Mesenchymal stem cell (in vitro differentiated cells and primary cell): ENCODE data around the gene RSPH1.
A peak's percentile ranks its signal among the peaks of the same experiment; 100 is the strongest.

ENCODE experiments used
- DNase-seq: peaks from one replicate; pipeline ENCODE4 v3.0.0-alpha.2; 2013
- H2AFZ ChIP-seq: one replicate; pipeline ENCODE4 v1.6.1; 2013; ENCODE audit warnings: low read depth, mild to moderate bottlenecking, control low read depth, inconsistent platforms, low read length, moderate library complexity
- H2AK5ac ChIP-seq: 2 replicates; pipeline ENCODE4 v1.6.1; 2013; ENCODE audit warnings: low read length, moderate library complexity, mild to moderate bottlenecking, inconsistent platforms; ENCODE audit not compliant: severe bottlenecking
- H2BK120ac ChIP-seq: one replicate; pipeline ENCODE4 v1.6.1; 2013; ENCODE audit warnings: low read depth, mild to moderate bottlenecking, inconsistent platforms, low read length, moderate library complexity
- H2BK12ac ChIP-seq, 2 experiments: one replicate each; pipeline ENCODE4 v1.6.1; 2013; ENCODE audit warnings: inconsistent platforms in 2 of 2, low read length in 2 of 2, mild to moderate bottlenecking in 2 of 2, moderate library complexity in 2 of 2, control low read depth in 1 of 2
- H2BK15ac ChIP-seq: one replicate; pipeline ENCODE4 v1.6.1; 2013; ENCODE audit warnings: mild to moderate bottlenecking, low read depth, inconsistent platforms; ENCODE audit not compliant: poor library complexity, severe bottlenecking
- H2BK5ac ChIP-seq: 2 replicates; pipeline ENCODE4 v1.6.1; 2013; ENCODE audit warnings: low read depth, mild to moderate bottlenecking, low read length, control low read depth, inconsistent platforms; ENCODE audit not compliant: poor library complexity, severe bottlenecking
- H3K14ac ChIP-seq, 2 experiments: one replicate each; pipeline ENCODE4 v1.6.1; 2013; ENCODE audit warnings: inconsistent platforms in 2 of 2, low read length in 2 of 2, control low read depth in 1 of 2, mild to moderate bottlenecking in 1 of 2, moderate library complexity in 1 of 2
- H3K18ac ChIP-seq, 2 experiments: one replicate each; pipeline ENCODE4 v1.6.1; 2013; ENCODE audit warnings: inconsistent platforms in 2 of 2, low read length in 2 of 2, control low read depth in 1 of 2, low read depth in 1 of 2, mild to moderate bottlenecking in 1 of 2
- H3K23ac ChIP-seq, 2 experiments: one replicate each; pipeline ENCODE4 v1.6.1; 2013; ENCODE audit warnings: inconsistent platforms in 2 of 2, low read length in 2 of 2, mild to moderate bottlenecking in 2 of 2, moderate library complexity in 2 of 2, control low read depth in 1 of 2
- H3K27ac ChIP-seq: 2 replicates; pipeline ENCODE4 v1.5.1; 2013; ENCODE audit warnings: mild to moderate bottlenecking, moderate library complexity, low read length, control low read depth, inconsistent platforms; ENCODE audit not compliant: poor library complexity, severe bottlenecking
- H3K27me3 ChIP-seq, 2 experiments: 2 replicates each; pipeline versions ENCODE4 v1.6.1 to v1.7.0; 2013; ENCODE audit warnings: low read length in 2 of 2, mild to moderate bottlenecking in 2 of 2, moderate library complexity in 2 of 2, control low read depth in 1 of 2, inconsistent platforms in 1 of 2; ENCODE audit not compliant: control insufficient read depth in 1 of 2, insufficient read depth in 1 of 2
- H3K36me3 ChIP-seq, 2 experiments: 2 replicates each; pipeline versions ENCODE4 v1.6.1 to v1.7.0; 2013; ENCODE audit warnings: low read length in 2 of 2, control low read depth in 1 of 2, inconsistent platforms in 1 of 2, low read depth in 1 of 2, mild to moderate bottlenecking in 1 of 2; ENCODE audit not compliant: insufficient read depth in 2 of 2, control insufficient read depth in 1 of 2
- H3K4ac ChIP-seq, 2 experiments: one replicate each; pipeline ENCODE4 v1.6.1; 2013; ENCODE audit warnings: inconsistent platforms in 2 of 2, low read length in 2 of 2, mild to moderate bottlenecking in 2 of 2, moderate library complexity in 2 of 2, control low read depth in 1 of 2, low read depth in 1 of 2
- H3K4me1 ChIP-seq: 2 replicates; pipeline ENCODE4 v1.6.1; 2013; ENCODE audit warnings: low read depth, low read length, control low read depth; ENCODE audit not compliant: control insufficient read depth, insufficient read depth
- H3K4me2 ChIP-seq: 2 replicates; pipeline ENCODE4 v1.6.1; 2013; ENCODE audit warnings: low read length, mild to moderate bottlenecking, inconsistent platforms; ENCODE audit not compliant: poor library complexity, severe bottlenecking
- H3K4me3 ChIP-seq, 2 experiments: 2 replicates each; pipeline versions ENCODE4 v1.5.1 to v1.7.0; 2013; ENCODE audit warnings: low read length in 2 of 2, mild to moderate bottlenecking in 2 of 2, control low read depth in 1 of 2, low read depth in 1 of 2; ENCODE audit not compliant: insufficient read depth in 1 of 2
- H3K79me1 ChIP-seq: replicated peaks from 2 replicates; pipeline ENCODE4 v1.6.1; 2013; ENCODE audit warnings: mild to moderate bottlenecking, control low read depth, low read length, inconsistent platforms; ENCODE audit not compliant: poor library complexity, severe bottlenecking
- H3K9ac ChIP-seq: 2 replicates; pipeline ENCODE4 v1.7.0; 2013; ENCODE audit warnings: mild to moderate bottlenecking, low read length, moderate library complexity
- H3K9me3 ChIP-seq: 2 replicates; pipeline ENCODE4 v1.7.0; 2013; ENCODE audit warnings: mild to moderate bottlenecking, low read length; ENCODE audit not compliant: control insufficient read depth
- H4K8ac ChIP-seq: one replicate; pipeline ENCODE4 v1.6.1; 2013; ENCODE audit warnings: inconsistent platforms, mild to moderate bottlenecking, low read length, moderate library complexity
- H4K91ac ChIP-seq: one replicate; pipeline ENCODE4 v1.6.1; 2013; ENCODE audit warnings: mild to moderate bottlenecking, low read length, inconsistent platforms
- WGBS: methylation state at CpG from one replicate; pipeline ENCODE4 v1.1.7; 2013; ENCODE audit warnings: mixed read lengths; 5-methylcytosine and 5-hydroxymethylcytosine counted together

The RSPH1 gene

DNA sequence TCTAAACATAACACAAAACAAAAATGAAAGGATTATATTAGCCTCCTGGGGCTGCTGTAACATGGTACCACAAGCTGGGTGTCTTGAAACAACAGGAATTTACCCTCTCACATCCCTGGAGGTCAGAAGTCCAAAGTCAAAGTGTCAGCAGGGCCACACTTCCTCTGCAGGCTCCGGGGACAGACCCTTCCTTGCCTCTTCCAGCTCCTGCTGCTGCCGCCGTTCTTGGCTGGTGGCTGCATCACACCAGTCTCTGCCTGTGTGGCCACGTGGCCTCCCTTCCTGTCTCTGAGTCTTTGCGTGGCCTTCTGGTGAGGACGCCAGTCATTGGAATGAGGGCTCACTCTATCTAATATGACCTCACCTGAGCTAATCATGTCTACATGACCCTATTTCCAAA is 25.8 kb upstream of the RSPH1 start:
- H3K23ac ChIP-seq = no peak overlapping the region
- H2AFZ ChIP-seq = no peak overlapping the region
- H3K18ac ChIP-seq = no peak overlapping the region
- H3K27me3 ChIP-seq = peaks cover 0 to 5% of the 10 kb centered on the region in 2 experiments
- H2BK5ac ChIP-seq = no peak overlapping the region
- no peak overlapping the region for H3K9ac ChIP-seq
- H3K4me3 ChIP-seq = no peak overlapping the region
- peaks cover 30% of the 10 kb centered on the region for H3K4me1 ChIP-seq
- H4K8ac ChIP-seq = no peak overlapping the region
- H3K14ac ChIP-seq = peak overlapping the region in 1 of 2 experiments; percentile 69
- H4K91ac ChIP-seq = no peak overlapping the region
- H2BK120ac ChIP-seq = no peak overlapping the region
- H3K27ac ChIP-seq = no peak overlapping the region
- peak overlapping the region in 1 of 2 experiments; percentile 40 for H2BK12ac ChIP-seq
- 83% methylated on average over 6 of the region's 6 CpGs for WGBS
- no peak overlapping the region for H3K4me2 ChIP-seq
- no peak for DNase-seq
- H2AK5ac ChIP-seq = no peak overlapping the region
- peaks cover 5 to 34% of the 10 kb centered on the region in 2 experiments for H3K36me3 ChIP-seq
- H3K9me3 ChIP-seq = no peaks in the 10 kb centered on the region
- H2BK15ac ChIP-seq = no peak overlapping the region
- peaks cover 31% of the 10 kb centered on the region for H3K79me1 ChIP-seq
- H3K4ac ChIP-seq = no peak overlapping the region

GRCh38 chr21:42521384-42521783 is 25.4 kb upstream of the RSPH1 start:
- no peak for DNase-seq
- H3K4me1 ChIP-seq = peaks cover 30% of the 10 kb centered on the region
- H3K18ac ChIP-seq = no peak overlapping the region
- H3K4me2 ChIP-seq = no peak overlapping the region
- H4K8ac ChIP-seq = no peak overlapping the region
- no peak overlapping the region for H2BK12ac ChIP-seq
- no peak overlapping the region for H2AK5ac ChIP-seq
- peaks cover 0 to 5% of the 10 kb centered on the region in 2 experiments for H3K27me3 ChIP-seq
- H4K91ac ChIP-seq = no peak overlapping the region
- peaks cover 30% of the 10 kb centered on the region for H3K79me1 ChIP-seq
- H3K27ac ChIP-seq = no peak overlapping the region
- no peaks in the 10 kb centered on the region for H3K9me3 ChIP-seq
- no peak overlapping the region for H2AFZ ChIP-seq
- H2BK120ac ChIP-seq = no peak overlapping the region
- no peak overlapping the region for H3K14ac ChIP-seq
- no peak overlapping the region for H3K9ac ChIP-seq
- H3K23ac ChIP-seq = no peak overlapping the region
- WGBS = 95% methylated on average over 1 of the region's 1 CpG
- H3K4me3 ChIP-seq = no peak overlapping the region
- H2BK15ac ChIP-seq = no peak overlapping the region
- peaks cover 5 to 34% of the 10 kb centered on the region in 2 experiments for H3K36me3 ChIP-seq
- no peak overlapping the region for H2BK5ac ChIP-seq
- H3K4ac ChIP-seq = no peak overlapping the region

DNA sequence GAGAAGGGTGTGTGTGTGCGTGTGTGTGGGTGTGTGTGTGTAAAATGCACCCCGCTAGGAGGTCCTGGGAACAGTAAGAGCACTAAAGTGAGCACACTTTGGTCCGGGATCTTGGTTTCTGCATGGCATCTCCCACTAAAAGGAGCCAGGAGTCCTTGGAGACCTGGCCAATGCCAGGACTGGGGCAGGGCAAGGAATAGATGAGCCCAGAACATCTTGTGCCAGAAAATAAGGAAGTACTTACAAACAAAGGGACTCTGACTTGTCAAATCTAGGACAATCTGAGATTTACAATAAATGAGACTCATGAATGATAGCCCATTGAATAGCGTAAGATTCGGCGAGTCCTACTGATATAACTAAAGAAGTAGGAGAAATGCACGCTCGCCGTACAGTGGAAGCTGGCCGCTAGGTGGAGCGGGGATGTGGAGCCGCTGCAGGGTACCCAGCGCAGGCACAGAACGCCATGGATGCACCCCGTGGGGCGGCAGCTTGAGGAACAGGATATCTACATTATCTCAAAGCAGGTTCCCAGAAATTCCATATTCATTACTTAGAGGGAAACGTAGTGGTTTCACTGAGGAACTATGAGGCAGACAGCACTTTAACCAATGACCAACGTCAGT is 24.7 kb upstream of the RSPH1 start:
- H2AK5ac ChIP-seq = no peak overlapping the region
- no peak overlapping the region for H3K4ac ChIP-seq
- no peak overlapping the region for H2BK5ac ChIP-seq
- peaks cover 30% of the 10 kb centered on the region for H3K79me1 ChIP-seq
- no peak overlapping the region for H3K4me2 ChIP-seq
- no peak overlapping the region for H4K8ac ChIP-seq
- H3K23ac ChIP-seq = no peak overlapping the region
- H3K4me1 ChIP-seq = peaks cover 30% of the 10 kb centered on the region
- no peak overlapping the region for H4K91ac ChIP-seq
- DNase-seq = no peak
- H3K4me3 ChIP-seq = no peak overlapping the region
- 90% methylated on average over 16 of the region's 18 CpGs for WGBS
- peak overlapping the region in 1 of 2 experiments; percentile 11 for H2BK12ac ChIP-seq
- H2BK15ac ChIP-seq = no peak overlapping the region
- H2AFZ ChIP-seq = no peak overlapping the region
- H3K9me3 ChIP-seq = no peaks in the 10 kb centered on the region
- peaks cover 5 to 32% of the 10 kb centered on the region in 2 experiments for H3K36me3 ChIP-seq
- no peak overlapping the region for H3K9ac ChIP-seq
- no peak overlapping the region for H2BK120ac ChIP-seq
- H3K27ac ChIP-seq = no peak overlapping the region
- H3K14ac ChIP-seq = no peak overlapping the region
- H3K18ac ChIP-seq = no peak overlapping the region
- H3K27me3 ChIP-seq = peaks cover 0 to 5% of the 10 kb centered on the region in 2 experiments

GRCh38 chr21:42518626-42519025 is 22.6 kb upstream of the RSPH1 start:
- WGBS = 98% methylated on average over 7 of the region's 7 CpGs
- Histone ChIP-seq H2BK120ac (no peak overlapping the region), H2BK15ac (no peak overlapping the region), H3K4me3 (no peak overlapping the region), H3K4ac (no peak overlapping the region), H3K27me3 (peaks cover 0 to 5% of the 10 kb centered on the region in 2 experiments), H2AFZ (no peak overlapping the region), H3K23ac (no peak overlapping the region), H3K9ac (no peak overlapping the region), H3K4me2 (no peak overlapping the region), H2BK5ac (no peak overlapping the region), H3K36me3 (peaks cover 5 to 32% of the 10 kb centered on the region in 2 experiments), H3K9me3 (no peaks in the 10 kb centered on the region), H3K79me1 (peaks cover 29% of the 10 kb centered on the region), H3K27ac (peak overlapping the region; percentile 2), H2BK12ac (no peak overlapping the region), H4K91ac (no peak overlapping the region), H3K4me1 (peaks cover 25% of the 10 kb centered on the region), H3K18ac (no peak overlapping the region), H3K14ac (no peak overlapping the region), H4K8ac (no peak overlapping the region), H2AK5ac (peak overlapping the region; percentile 86)
- peak; percentile 51 for DNase-seq
